GM18520 (cell line): ENCODE measurements around the gene CCDC12.

Experiments used
- ATAC-seq: cut with Tn5 transposase; IDR thresholded peaks from one replicate; pipeline ENCODE4 v1.9.1; 2021; ENCODE audit not compliant: unreplicated experiment

The CCDC12 gene

DNA sequence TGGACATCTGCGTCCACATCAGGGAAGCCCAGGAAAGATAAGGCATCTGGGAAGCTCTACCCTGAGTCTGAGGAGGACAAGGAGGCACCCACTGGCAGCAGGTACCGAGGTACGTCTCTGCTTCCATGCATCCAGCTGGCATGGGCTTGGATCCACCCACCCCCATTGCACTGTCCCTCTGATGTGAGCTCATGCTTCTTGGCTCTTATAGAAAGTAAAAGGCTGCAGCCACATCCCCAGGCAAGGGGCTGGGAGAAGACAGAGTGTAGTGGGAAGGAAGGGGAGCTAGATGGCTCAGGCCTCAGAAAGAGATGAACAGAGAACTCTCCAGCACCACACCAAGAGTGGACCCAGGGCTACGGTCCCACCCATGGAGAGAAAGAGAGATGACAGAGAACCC, 80.8 kb downstream of the CCDC12 start:
- ATAC-seq: no peak

DNA sequence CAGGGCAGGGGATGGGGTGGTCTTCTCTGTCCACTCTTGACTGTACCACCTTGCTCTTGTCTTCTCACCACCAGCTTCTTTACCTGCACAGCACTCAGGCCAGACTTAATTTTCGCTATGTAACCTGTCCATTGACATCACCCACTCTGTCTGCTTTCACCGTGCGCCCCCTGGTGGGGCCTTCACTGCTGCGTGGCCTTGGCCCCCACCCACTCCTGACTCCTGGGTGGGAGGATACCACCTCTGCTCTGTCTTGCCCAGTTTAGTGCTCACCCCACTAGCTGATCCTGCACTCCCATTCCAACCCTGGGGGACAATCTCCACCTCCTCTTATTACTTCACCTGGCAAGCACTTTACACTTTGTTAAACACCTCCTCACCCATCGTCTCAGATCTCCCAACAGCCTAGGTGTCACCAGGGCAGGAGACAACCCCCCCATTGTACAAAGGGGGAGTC, 81.3 kb downstream of the CCDC12 start:
- no peak for ATAC-seq

DNA sequence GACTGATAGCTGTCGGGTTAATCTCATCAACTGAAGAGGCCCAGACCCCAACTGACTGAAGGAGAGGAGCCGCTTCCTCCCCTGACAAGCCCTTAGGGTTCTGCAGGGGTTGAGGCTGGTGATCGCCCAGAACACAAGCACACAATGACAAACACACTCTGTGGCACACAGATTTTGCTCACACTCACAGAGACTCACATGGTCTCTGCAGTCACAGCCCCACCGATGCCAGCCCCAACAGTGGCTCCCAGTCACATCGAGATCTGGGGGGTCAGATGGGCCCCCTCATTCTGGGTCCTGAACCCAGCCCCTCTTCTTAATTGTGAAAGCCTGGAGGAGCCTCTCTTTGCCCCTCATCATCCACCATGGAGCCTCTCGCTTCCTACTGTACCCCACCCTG, 82.3 kb downstream of the CCDC12 start:
- ATAC-seq: no peak

DNA sequence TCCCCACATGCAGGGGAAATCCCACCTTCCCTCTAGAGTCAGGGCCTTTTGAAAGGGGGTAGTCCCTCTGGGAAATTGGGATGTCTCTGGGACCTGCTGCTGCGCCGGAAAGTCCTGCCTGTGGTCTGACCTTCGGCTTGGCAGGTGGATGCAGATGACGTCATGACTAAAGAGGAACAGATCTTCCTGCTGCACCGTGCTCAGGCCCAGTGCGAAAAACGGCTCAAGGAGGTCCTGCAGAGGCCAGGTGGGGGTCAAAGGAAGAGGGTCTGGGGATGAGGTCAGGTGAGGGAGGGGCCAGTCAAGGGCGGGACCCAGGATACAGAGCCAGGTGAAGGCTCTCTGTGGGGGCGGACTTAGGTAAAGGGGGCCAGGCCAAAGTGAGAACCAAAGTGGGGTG, 82.8 kb downstream of the CCDC12 start:
- no peak for ATAC-seq

DNA sequence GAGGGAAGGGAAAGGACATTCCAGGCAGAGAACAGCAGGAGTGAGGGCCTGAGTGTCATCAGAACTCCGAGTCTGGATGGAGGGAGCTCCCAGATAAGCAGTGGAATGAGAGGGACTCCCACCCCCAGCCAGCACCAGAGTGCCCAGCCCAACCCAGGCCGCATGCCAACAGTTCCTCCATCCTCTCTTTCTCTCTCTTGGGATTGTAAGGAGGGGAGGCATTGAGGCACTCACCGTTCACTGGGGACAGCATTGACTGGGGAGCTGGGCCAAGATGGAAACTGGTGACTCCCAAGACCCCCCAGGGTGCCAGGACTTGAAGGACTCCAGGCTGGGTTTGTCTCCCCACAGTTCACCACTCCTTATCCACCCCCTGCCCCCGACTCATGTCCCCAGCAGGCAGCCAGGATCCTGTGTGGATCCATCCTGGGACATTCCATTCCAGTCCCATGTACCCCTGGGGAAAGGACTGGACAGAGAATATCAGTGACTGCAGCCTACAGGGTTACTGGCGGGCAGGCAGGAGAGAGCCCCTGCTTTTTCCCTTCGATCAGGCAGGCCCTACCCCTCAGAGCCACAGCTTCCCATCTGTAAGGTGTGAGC, 83.3 kb downstream of the CCDC12 start:
- no peak for ATAC-seq

DNA sequence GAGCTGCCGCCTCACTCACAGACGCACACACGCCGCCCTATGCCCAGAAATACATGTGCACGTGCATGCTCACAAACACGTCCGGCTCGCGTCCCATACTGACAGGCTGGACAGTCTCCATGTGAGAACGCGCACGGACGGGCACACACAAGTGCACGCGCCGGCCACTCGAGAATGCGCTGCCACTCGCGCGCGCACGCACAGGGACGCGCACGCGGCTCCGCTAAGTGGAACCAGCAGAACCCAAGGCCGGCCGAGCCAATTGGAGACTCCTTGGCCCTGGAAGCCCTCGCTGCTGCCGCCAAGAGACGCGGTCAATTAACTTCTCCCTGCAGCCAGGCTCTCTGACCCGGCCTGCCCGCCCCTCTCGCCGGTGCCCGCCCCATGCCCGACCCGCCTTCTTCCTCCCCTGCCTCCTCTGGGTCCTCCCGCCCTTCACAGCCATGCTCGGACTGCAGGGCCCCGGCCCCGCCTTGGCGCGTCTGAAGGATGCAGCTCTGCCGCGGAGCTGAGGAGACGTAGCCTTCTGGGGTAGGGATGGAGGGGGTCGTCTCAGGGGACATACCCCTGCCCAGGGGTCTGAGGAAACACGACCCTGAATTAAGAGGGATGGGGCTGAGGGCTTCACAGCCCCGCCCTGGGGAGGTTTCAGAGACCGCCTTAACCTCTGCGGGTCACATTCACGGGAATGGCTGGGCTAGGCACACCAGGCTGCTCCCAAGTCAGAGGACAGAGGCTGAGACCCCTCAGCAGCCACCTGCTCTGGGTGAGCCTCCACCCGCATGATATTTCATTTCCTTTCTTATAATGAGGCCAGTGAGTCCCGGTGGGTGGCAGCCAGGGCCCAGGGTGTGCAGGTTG, 84.0 kb downstream of the CCDC12 start:
- ATAC-seq: no peak

DNA sequence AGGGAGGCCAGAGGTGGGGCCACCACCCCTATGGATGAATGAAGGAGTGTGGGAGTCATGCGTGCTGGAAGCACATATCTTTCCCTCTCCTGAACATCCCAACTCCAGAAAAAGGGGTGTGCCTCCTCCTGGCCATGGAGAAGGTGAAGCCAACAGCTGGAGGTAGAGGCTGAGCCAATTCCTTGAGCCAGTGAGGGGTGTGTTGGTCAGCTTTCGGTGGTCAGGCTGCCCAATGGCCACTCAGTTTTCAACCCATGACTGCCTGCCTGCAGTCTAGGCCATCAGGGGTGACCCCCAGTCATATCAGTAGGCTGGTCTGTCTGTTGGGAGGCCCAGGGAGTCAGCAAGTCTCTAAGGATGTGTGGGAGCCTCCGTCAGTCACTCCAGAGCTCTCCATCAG, 85.4 kb downstream of the CCDC12 start:
- ATAC-seq: no peak

DNA sequence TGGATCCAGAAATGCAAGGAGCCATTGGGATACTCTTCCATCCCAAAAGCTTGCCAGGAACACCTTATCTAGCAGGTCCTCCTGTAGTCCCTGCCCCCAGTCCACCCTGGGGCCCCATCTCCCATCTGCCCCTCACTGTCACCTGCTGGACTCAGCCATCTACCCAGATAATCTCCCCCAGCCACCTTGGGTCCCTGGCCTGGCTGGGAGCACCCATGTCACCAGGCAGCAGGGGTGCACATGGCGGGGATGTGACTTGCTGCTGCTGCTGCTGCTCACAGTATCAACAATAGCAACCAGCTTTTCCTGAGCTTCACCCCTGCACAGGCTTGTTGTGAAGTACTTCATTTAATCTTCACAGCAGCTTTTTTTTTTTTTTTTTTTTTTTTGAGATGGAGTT, 86.4 kb downstream of the CCDC12 start:
- ATAC-seq: no peak

DNA sequence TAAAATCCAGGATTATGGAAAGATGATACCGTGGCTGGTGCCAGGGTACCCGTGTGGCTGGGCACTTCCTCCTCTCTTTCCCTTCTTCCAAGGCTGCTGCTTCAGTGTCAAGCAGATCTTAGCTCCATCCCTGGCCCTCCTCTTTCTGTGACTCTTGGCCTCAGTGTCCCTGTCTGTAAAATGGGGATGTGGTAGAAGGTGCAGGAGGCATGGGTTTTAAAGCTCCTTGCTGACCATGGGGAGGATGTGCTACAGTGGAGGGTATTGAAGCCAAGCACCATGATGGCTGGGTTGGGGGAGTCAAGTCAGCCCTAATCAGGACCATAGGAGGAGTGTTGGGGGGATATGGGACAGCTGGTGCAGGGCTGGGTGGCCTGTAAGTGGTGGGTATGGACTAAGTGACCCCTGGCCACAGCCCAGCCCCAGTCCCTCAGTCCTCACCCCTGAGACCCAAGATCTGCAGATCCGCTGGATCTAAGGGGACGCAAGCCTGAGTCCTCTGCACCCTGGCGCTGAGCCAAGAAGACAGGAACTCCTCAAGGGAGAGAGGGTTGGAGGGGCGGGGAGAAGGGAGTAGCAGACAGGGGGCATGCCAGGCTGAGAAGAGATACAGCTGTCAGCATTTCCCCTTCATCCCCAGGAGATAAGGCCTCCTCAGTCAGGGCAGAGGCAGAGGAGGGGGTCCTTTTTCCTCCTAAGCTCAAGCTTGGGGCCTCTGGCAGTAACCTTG, 87.0 kb downstream of the CCDC12 start:
- no peak for ATAC-seq

DNA sequence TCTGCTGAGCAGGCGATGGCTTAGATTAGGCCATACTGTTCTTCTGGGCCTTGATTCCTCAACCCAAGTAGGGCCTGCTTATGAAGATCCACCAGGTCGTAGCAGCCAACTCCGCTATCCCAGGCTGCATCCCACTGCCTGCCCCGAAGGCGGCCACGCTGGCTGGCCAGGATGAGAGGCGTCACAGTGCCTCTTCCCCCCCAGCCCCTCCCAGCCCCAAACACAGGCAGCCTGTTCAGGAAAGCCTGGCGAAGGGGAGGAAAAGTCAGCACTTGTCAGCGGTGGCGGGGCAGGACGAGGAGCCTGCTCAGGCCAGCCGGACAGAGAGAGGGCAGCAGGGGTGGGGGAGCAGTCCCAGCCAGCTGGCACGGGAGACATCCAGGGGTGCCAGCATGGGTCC, 87.8 kb downstream of the CCDC12 start:
- no peak for ATAC-seq

DNA sequence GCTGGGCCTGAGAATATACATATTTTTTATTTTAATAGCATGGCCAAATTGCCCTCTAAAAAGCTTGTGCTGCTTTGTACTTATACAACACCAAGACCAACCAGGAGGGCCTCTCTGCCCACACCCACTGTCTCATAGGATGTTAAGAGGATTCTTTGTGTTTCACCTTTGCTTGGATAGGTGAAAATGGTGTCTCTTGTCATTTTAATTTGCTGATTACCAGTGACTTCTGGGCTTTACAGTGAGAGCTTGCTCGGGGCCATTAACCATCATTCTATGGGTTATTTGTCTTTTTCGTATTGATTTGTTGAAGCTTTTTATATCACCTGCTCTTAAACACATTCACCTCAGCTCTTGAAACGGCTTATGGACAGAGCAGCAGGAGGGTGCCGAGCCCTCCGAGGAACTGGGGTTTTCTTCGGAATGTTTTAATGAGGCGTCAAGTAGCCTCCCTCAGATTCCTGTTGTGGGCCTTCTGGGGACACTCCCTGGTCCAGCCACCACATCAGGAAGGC, 88.5 kb downstream of the CCDC12 start:
- ATAC-seq: no peak

DNA sequence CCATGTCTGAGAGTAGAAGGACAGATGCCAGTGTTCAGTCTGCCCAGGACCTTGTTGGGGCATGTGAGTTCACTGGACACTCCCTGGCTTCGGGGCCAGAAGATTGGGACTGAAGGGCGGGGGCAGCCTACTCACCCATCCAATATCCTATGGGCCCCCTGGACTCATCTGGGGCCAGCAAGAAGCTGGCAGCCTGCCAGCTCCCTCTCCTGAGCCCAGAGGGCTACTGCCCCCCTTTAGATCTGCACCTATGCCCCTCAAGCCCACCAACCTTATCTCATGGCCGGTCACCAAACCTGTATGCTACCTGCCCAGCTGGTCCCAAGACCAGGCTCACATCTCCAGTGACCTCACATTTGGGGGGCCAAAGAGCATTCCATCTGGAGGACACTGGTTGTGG, 90.9 kb downstream of the CCDC12 start:
- ATAC-seq: no peak

DNA sequence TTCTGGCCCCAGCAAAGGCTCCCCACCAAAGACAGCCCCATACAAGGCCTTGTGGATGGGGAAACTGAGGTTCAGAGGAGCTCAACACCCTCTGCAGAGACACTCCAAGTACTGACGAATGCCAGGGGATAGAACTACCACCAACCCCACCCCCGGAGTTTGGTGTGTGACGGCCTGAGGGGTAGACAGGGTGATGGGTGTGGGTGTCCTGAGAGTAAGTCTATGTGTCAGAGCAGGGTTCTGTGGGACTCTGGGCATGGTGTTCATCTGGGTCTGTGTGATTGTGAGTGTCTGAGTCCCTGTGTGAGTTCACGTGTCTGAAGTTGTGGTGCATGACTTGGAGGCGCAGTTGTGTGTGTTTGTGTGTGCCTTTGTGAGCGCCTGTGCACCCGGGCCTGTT, 91.6 kb downstream of the CCDC12 start:
- no peak for ATAC-seq

DNA sequence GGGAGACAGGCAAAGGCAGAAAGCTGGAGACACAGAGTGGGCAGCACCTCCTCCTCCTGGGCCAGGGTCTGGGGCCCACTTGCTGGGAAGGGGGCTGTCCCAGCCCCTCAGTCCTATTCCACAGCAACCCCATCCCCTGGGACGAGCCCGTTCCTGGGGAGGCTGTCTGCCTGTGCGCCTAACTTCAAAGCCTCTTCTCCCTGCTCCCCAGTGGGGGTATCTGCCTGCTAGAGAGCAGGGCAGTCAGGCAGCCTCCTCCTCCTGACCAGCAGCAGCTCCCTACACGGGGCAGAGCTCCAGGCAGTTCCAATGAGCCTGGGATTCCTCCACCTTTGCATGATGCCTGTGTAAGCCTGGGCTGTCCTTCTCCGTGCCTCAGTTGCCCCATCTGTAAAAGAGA, 92.1 kb downstream of the CCDC12 start:
- ATAC-seq: no peak

DNA sequence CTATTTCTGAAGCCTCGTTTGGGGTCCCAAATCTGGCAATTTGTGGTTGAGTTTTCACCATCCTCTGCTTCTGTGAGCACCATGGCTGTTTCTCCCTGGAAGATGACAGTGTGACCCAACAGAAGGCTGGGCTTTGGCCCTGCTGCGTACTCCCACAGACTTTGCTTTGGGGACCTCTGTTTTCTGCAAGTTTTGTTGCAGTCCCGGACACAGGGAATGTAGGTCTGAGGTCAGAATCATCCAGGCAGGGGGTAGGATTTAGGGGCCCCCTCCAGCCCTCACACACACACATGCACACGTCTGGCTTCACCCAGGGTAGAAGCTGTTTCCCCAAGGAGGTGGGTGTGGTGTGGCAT, 92.7 kb downstream of the CCDC12 start:
- no peak for ATAC-seq

DNA sequence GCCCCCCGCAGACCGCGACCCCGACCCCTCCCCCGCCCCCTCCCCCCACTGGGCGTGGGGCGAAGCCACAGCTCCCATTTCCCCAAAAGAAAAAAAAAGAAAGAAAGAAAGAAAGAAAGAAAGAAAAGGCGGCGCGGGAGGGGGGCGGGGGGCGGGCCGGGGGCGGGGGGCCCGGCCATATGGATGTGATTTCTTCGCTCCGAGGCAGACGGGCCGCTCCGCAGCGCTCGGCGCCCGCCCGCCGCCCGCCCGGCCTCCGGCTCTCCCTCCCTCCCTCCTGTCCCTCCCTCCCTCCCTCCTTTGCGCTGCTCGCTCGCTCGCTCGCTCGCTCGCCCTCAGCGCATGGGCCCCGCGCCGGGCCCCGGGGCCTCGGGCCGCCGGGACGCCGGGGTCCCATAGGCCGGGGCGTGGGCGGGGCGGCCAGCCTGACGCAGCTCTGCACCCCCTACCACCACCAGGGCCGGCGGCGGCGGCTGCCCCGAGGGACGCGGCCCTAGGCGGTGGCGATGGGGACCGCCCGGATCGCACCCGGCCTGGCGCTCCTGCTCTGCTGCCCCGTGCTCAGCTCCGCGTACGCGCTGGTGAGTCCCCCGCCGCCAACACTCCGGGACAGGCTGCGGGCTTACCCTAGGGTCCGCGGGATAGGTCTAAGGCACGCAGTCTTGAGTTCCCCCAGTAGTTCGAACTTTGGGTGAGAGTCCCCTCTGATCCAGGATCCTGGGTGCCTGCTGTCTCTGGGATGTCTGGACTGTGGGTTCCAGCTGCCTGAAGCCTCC, 93.3 kb downstream of the CCDC12 start:
- ATAC-seq: no peak

DNA sequence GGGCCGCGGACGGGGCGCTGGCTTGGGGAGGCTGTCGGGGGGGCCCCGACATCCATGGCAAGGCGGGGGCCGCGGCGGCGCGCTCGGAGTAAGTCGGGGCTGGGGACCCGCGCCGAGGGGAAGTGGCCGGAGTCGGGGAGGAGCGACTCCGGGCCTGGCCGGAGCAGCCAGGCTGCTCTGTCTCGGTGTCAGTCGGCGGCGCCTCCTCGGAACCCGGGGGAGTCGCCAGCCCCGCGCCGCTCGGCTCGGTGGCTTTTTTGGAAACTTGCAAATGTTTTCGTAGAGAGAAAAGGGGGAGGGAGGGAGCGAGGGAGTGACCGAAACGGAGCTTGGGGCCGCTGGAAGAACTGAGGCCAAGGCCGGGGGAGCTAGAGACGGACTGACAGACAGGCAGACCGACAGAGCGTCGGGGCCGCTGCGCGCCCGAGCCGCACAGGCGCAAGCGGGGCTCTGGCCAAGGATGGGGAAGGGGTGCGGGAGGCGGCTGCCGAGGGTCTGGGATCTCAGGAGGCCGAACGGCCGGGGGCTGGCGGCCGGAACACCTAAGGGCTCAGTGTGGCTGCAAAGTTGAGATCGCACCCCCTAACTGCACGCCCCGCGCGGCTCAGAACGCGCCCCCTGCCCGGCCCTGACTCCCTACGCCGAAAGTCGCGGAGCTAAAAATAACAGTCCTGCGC, 94.0 kb downstream of the CCDC12 start:
- ATAC-seq: no peak

DNA sequence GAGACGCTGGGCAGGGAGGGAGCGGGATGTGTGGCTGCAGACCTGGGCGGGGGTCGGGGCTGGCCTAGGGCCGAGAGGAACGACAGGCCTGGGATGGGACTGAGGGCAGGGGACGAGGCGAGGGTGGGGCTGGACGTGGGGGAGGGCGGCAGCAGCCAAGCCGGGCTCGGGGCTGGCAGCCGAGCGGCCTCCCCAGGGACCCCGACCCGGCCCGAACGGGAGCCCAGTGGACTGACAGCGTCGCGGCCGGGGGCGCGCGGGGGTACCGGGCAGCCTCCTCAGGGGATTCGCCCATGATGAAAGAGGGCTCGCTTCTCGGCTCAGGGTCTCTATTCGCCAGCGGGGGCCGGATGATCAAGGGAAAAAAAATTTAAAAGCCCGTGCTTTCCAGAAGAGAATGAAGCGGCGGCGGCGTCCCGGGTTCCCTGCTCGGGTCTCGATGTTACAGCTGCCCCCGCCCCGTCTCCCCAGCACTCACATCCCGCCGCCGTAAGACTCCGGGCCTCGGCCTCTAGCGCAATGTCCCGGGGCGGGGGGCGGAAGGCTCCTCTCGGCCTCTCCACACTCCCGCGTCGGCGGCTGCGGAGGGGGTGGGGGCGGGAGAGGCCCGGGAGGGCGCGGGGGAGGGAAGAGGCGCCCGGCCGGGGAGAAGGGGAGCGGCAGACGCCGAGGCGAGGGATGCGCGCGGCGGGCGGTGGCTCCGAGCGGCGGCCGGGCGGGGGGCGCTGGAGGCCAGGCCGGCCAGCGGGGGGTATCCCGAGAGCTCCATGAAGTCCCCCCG, 94.8 kb downstream of the CCDC12 start:
- ATAC-seq: no peak

DNA sequence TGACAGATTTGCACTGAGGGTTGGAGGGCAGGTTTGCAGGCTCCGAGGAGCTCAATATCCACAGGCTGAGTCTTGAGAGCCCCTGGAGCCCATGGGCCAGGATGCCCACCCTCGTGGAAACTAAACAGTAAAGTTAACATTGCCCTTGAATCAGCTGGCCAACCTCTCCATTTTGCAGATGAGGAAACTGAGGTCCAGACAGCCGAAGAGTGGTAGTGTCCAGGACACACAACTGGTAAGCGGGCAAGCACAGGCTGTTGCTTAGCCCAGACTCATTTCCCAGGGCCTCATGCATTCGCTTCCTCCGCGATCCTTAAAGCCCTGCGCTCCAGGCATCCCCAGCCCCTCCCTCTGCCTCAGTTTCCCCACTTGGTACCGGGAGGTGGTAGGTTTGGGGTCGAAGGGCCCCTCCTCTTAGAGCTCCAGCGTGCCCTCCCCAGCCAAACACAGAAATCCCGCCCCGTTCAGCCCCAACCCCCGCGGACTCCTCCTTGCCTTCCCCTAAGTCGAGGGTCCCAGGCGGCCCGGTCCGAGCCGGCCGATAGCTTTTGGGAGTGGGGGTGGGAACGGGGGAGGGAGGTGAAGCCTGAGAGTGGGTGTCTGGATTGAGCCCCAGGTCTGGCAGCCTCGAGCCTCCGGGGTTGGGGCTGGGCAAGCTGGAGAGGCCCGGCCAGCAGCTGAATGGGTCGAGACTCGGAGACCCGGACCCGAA, 95.5 kb downstream of the CCDC12 start:
- ATAC-seq: no peak
